ENCODE measurements around the gene CSF2RB.

DNA sequence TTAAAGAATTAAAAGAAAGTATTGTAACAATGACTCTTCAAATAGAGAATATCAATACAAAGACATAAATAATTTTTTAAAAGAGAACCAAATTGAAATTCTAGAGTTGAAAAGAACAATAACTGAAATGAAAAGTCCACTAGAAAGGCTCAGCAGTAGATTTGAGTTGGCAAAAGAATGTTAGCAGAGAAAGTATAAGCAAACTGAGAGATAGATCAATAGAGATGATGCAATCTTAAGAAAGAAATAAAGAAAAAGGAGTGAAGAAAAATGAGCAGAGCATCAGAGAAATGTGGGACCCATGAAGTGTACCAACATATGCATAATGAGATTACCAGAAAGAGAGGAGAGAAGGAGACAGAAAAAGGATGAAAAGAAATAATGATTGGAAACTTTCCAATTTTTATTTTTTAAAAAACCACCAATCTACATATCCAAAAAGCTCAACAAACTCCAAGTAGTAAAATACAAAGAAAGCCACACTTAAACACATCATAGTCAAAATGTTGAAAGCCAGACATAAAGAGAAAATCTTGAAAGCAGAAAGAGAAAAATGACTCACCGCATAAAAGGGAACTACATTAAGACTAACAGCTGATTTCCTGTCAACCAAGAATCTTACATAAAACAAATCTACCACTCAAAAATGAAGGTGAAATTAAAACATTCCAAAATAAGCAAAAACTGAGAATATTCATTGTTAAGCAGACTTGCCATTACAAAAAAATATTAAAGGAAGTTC is 31.8 kb upstream of the CSF2RB start:
- no peak for TF ChIP-seq POLR2A (IDR thresholded peaks at IDR 0.05)
- TF ChIP-seq, protein P1, sequence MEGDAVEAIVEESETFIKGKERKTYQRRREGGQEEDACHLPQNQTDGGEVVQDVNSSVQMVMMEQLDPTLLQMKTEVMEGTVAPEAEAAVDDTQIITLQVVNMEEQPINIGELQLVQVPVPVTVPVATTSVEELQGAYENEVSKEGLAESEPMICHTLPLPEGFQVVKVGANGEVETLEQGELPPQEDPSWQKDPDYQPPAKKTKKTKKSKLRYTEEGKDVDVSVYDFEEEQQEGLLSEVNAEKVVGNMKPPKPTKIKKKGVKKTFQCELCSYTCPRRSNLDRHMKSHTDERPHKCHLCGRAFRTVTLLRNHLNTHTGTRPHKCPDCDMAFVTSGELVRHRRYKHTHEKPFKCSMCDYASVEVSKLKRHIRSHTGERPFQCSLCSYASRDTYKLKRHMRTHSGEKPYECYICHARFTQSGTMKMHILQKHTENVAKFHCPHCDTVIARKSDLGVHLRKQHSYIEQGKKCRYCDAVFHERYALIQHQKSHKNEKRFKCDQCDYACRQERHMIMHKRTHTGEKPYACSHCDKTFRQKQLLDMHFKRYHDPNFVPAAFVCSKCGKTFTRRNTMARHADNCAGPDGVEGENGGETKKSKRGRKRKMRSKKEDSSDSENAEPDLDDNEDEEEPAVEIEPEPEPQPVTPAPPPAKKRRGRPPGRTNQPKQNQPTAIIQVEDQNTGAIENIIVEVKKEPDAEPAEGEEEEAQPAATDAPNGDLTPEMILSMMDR (IDR thresholded peaks at IDR 0.05), result no peak
